CD4-positive, alpha-beta T cell treated with Interleukin-15 for 1 hour (primary cell): ENCODE results near the gene NIPSNAP3A.
"Not testable (repeated sequence)": the region's sequence is repeated elsewhere in the genome, so short reads cannot be mapped to it uniquely, and the experiment has no call there.

Experiments
- DNase-seq: peaks from one replicate; pipeline ENCODE4 v3.0.0-alpha.2; 2020

NIPSNAP3A gene

GRCh38 chr9:104747565-104748358 is at the start of gene NIPSNAP3A:
NIPSNAP3A (plus strand) TSS chr9:104747683; CDS start chr9:104747793, 110 bp downstream.
- DNase-seq, result peak; percentile 88

GRCh38 chr9:104700306-104700705 is 47.2 kb upstream of the NIPSNAP3A start:
- no peak for DNase-seq

GRCh38 chr9:104708737-104709136 is 38.7 kb upstream of the NIPSNAP3A start:
- not testable (repeated sequence) for DNase-seq

- DNase-seq, result no peak
Measured at GRCh38 chr9:104711604-104712003, 35.9 kb upstream of the NIPSNAP3A start.

- no peak for DNase-seq
Measured at GRCh38 chr9:104725014-104725413, 22.5 kb upstream of the NIPSNAP3A start.

- no peak for DNase-seq
Measured at GRCh38 chr9:104738452-104738851, 9.0 kb upstream of the NIPSNAP3A start.

- DNase-seq, result no peak
Measured at GRCh38 chr9:104740621-104741020, 6.9 kb upstream of the NIPSNAP3A start.

GRCh38 chr9:104743376-104743985 is 4.0 kb upstream of the NIPSNAP3A start:
- DNase-seq, result peak; percentile 23

GRCh38 chr9:104745852-104746251 is 1.6 kb upstream of the NIPSNAP3A start:
- no peak for DNase-seq

GRCh38 chr9:104746285-104746684 is 1.2 kb upstream of the NIPSNAP3A start:
- DNase-seq, result no peak

- DNase-seq, result no peak
Measured at GRCh38 chr9:104746798-104747197, 685 bp upstream of the NIPSNAP3A start.

- no peak for DNase-seq
Measured at GRCh38 chr9:104747245-104747564, 278 bp upstream of the NIPSNAP3A start.

- DNase-seq, result no peak
Measured at GRCh38 chr9:104748359-104749031, 1.0 kb downstream of the NIPSNAP3A start.

- no peak for DNase-seq
Measured at GRCh38 chr9:104750185-104750767, 2.8 kb downstream of the NIPSNAP3A start.

- DNase-seq, result no peak
Measured at GRCh38 chr9:104758974-104759373, 11.5 kb downstream of the NIPSNAP3A start.

- no peak for DNase-seq
Measured at GRCh38 chr9:104765138-104765537, 17.7 kb downstream of the NIPSNAP3A start.

GRCh38 chr9:104766025-104766424 is 18.5 kb downstream of the NIPSNAP3A start:
- no peak for DNase-seq

- DNase-seq, result no peak
Measured at GRCh38 chr9:104767507-104767906, 20.0 kb downstream of the NIPSNAP3A start.

GRCh38 chr9:104769029-104769428 is 21.5 kb downstream of the NIPSNAP3A start:
- DNase-seq, result not testable (repeated sequence)

- DNase-seq, result no peak
Measured at GRCh38 chr9:104769655-104770054, 22.2 kb downstream of the NIPSNAP3A start.

GRCh38 chr9:104772714-104773510 is 25.4 kb downstream of the NIPSNAP3A start:
- DNase-seq, result no peak

- no peak for DNase-seq
Measured at GRCh38 chr9:104774132-104774531, 26.6 kb downstream of the NIPSNAP3A start.
